GM19455 (cell line): ENCODE results near the gene RAB29.
"Not testable (repeated sequence)": the region's sequence is repeated elsewhere in the genome, so short reads cannot be mapped to it uniquely, and the experiment has no call there.

Experiments
- ATAC-seq: cut with Tn5 transposase; IDR thresholded peaks from one replicate; pipeline ENCODE4 v1.9.1; 2021; ENCODE audit not compliant: unreplicated experiment

The RAB29 gene

DNA sequence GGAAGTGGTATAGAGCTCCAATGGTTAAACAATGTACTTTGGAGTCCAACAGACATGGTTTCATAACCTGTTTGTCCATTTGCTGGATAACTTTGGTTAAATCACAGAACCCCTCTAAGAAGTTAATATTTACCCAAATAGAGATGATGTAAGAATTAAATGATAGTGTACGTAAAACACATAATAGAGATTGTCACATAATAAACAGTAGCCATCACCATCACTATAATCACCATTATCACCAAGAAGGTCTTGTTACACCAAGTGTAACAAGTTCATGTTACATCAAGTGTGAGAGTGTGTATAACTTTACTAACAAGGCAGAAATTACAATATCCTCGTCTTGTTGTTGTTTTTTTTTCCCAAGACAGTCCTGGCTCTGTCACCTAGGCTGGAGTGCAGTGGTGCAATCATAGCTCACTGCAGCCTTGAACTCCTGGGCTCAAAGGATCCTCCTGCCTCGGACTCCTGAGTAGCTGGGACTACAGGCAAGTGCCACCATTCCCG is 48.6 kb downstream of the RAB29 start:
- no peak for ATAC-seq

DNA sequence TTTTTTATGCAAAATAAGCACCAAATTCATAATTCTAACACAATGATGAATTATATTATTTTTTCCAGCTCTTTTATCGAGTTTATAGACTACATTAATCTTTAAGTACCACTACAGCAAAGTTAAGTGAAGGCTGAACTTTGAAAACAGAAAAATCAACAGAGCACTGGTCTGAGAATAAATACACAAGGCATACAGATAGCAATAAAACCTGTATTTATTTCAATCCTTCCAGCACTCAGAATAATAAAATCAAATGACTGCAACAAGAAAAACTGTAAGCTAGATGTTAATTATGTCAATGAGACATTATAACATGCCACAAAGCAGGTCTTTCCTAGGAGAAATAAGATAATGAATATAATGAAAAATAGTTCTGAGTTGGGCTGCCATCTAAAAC is 49.8 kb downstream of the RAB29 start:
- no peak for ATAC-seq

DNA sequence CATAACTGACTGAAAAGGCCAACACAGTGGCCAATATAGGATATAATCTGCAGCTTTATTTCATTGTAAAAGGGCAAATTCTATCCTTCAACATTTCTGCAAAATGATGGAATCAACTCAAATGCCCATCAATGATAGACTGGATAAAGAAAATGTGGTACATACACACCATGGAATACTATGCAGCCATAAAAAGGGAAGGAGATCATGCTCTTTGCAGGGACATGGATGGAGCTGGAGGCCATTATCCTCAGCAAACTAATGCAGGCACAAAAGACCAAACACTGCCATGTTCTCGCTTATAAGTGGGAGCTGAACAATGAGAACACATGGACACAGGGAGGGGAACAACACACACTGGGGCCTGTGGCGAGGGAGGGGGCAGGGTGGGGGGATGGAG is 54.5 kb downstream of the RAB29 start:
- not testable (repeated sequence) for ATAC-seq

DNA sequence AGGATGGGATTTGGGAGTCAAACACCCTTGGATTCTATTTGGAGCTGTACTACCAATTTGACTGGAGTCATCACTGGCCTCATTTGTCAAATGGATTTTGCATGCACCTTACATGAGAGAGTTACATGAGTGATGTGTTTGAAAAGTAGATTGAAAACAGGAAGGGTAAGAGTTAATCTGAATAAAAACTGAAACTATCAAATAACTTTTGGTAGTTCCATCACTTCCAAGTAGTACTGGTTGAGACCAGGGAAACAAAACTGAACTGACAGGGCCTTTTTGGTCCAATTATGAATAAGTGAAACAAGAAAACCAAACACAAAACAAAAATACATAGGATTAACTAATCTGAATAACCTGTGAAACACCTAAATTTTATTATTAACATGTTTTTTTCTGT is 55.5 kb downstream of the RAB29 start:
- ATAC-seq, result no peak

DNA sequence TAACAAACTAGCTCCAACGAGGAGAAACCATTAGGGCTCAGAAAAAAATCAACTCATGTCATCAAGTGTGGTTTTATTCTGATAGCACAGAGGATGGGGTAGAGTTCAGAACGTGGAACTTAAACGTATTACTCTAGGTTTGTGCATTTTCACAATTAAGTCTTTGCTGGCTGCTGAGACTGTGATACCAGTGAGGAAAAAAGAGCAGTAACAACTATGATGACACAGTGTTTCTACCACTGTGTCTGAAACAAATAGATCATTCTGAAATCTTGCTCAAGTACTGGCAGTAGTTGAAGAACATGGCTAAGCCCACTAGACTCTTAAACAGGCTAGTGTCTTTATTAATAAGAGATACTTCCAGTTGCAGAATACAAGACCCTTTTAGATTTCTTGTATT is 56.3 kb downstream of the RAB29 start:
- ATAC-seq, result no peak
